GM13977 (cell line): ENCODE data around the gene PCED1B.
"Not testable (repeated sequence)": the region's sequence is repeated elsewhere in the genome, so short reads cannot be mapped to it uniquely, and the experiment has no call there.

Experiments
- DNase-seq: peaks from one replicate; pipeline ENCODE4 v3.0.0; 2012; ENCODE audit warnings: low spot score
- CTCF ChIP-seq: IDR thresholded peaks from 2 replicates; pipeline ENCODE4 v1.5.1; 2012; ENCODE audit warnings: mild to moderate bottlenecking, control low read depth; ENCODE audit not compliant: insufficient read depth; ENCODE audit errors: extremely low read depth, missing control alignments
- in situ Hi-C: fragments of 300-500 bp; cut with MboI; formaldehyde crosslinking; loops from one replicate; pipeline ENCODE4 v1.12.0; 2022; ENCODE audit warnings: low sequenced_read_pairs, low pct_unique_long_range_greater_than_20kb, mixed read lengths, inconsistent platforms; ENCODE audit not compliant: unreplicated experiment

Gene PCED1B

DNA sequence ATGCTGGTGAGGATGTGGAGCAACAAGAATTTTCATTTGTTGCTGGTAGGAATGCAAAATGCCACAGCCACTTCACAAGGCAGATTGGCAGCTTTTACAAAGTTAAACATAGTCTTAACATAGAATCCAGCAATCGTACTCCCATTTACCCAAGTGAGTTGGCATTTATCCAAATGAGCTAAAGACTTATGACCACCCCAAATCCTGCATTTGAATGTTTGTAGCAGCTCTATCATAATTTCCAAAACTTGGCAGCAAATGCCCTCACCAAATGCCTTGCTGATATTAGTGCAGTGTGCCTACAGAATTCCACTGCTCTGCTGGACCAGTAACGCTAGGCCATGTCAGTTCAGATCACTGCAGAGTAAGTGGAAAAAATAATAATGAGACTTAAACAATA lies 121.0 kb downstream of the PCED1B start:
- in situ Hi-C loops = no loop called here
- DNase-seq = no peak
- no peak for TF ChIP-seq CTCF

GRCh38 chr12:47201190-47201589 lies 121.8 kb downstream of the PCED1B start:
- in situ Hi-C loops = not testable (repeated sequence)

DNA sequence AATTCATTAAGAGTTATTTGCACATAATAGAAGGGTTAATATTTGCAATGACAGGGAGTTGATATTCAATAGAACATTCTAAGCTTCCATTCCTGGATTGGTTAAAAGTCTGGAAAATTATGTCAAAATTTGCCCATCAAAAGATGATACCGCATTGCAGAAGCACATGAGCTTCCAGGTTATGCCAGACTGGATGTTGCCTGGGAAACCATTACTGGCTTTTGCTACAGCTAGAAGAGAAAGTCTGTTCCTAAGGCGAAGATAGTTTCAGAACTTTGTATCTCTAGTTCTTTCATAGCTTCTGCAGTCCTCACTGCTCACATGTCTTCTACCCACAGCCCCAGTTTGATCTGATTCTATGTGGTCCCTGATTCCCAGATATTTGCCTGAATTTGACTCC lies 122.8 kb downstream of the PCED1B start:
- DNase-seq = no peak
- in situ Hi-C loops = no loop called here
- TF ChIP-seq CTCF = no peak

More at GRCh38 chr12:47201190-47201589, 121.8 kb downstream of the PCED1B start:
- not testable (repeated sequence) for DNase-seq

DNA sequence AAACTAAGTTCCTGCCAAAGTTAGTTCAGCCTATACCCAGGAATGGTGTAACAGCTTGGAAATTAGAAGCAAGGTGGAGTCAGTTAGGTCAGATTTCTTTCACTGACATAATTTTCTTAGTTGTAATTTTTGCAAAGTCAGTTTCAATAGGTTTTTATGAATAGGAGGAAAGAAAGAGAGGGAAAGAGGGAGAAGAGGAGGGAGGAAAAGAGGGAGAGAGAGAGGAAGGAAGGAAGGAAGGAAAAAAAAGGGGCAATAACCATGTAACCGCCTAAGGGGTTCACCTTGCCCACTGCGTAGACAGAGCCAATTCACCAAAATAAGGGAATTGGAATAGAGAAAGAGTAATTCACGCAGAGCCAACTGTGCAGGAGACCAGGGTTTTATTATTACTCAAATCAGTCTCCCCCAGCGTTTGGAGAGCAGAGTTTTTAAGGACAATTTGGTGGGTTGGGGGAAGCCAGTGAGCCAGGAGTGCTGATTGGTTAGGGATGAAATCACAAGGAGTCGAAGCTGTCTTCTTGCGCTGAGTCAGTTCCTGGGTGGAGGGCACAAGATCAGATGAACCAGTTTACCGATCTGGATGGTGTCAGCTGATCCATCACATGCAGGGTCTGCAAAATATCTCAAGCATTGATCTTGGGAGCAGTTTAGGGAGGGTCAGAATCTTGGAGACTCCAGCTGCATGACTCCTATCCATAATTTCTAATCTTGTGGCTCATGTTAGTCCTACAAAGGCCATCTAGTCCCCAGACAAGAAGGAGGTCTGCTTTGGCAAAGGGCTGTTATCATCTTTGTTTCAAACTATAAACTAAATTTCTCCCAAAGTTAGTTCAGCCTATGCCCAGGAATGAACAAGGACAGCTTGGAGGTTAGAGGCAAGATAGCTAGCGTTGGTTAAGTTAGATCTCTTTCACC lies 126.4 kb downstream of the PCED1B start:
- in situ Hi-C loops = no loop called here
- DNase-seq = no peak
- TF ChIP-seq CTCF = no peak

- TF ChIP-seq CTCF = no peak
- no peak for DNase-seq
- in situ Hi-C loops = no loop called here
Measured at GRCh38 chr12:47206450-47207339, 127.3 kb downstream of the PCED1B start.

DNA sequence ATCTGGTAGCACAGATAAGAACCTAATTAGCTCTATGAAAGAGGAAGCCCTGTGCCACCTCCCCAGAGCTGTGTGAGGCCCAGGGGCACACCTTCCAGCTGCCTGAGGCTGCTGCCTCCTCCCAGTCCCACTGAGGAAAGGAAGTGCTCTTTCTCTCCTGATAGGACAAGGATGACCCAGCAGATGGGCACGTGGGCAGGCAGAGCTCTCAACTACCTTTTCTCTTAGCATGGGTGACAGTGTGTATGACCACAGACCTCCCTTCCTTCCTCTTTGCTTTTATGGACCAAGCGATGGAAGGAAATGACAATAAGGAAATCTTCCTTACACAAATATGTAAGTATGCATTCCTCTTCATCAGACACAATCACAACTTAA lies 127.9 kb downstream of the PCED1B start:
- no peak for TF ChIP-seq CTCF
- in situ Hi-C loops = no loop called here
- no peak for DNase-seq
